ENCODE measurements around the gene TREH.

Gene TREH

GRCh38 chr11:118645066-118645715 is 34.3 kb downstream of the TREH start:
- no peak for DNase-seq

GRCh38 chr11:118644496-118644895 is 35.0 kb downstream of the TREH start:
- DNase-seq, result no peak

GRCh38 chr11:118643995-118644345 is 35.5 kb downstream of the TREH start:
- no peak for DNase-seq

GRCh38 chr11:118643142-118643994 is 36.1 kb downstream of the TREH start:
- DNase-seq, result no peak

GRCh38 chr11:118641397-118642019 is 37.9 kb downstream of the TREH start:
- no peak for DNase-seq

- no peak for DNase-seq
These were observed 38.9 kb downstream of the TREH start for GRCh38 chr11:118640332-118641154.

- DNase-seq, result no peak
These were observed 39.6 kb downstream of the TREH start for GRCh38 chr11:118639899-118640298.

GRCh38 chr11:118638726-118639125 is 40.7 kb downstream of the TREH start:
- DNase-seq, result no peak

GRCh38 chr11:118636569-118637290 is 42.7 kb downstream of the TREH start:
- no peak for DNase-seq

GRCh38 chr11:118635642-118636041 is 43.8 kb downstream of the TREH start:
- no peak for DNase-seq

GRCh38 chr11:118635237-118635591 is 44.2 kb downstream of the TREH start:
- no peak for DNase-seq

- DNase-seq, result no peak
These were observed 44.8 kb downstream of the TREH start for GRCh38 chr11:118634431-118635236.

- no peak for DNase-seq
These were observed 45.5 kb downstream of the TREH start for GRCh38 chr11:118633979-118634378.

- no peak for DNase-seq
These were observed 46.1 kb downstream of the TREH start for GRCh38 chr11:118633319-118633690.

- no peak for DNase-seq
These were observed 46.7 kb downstream of the TREH start for GRCh38 chr11:118632577-118633318.

GRCh38 chr11:118631142-118631909 is 48.1 kb downstream of the TREH start:
- DNase-seq, result no peak

- no peak for DNase-seq
These were observed 49.4 kb downstream of the TREH start for GRCh38 chr11:118629761-118630661.

- DNase-seq, result no peak
These were observed 50.4 kb downstream of the TREH start for GRCh38 chr11:118628861-118629549.

All from activated CD4-positive, CD25-positive, alpha-beta regulatory T cell treated with anti-CD3 and anti-CD28 coated beads, Interleukin-2, amount 50 U/mL, for 72 hours (primary cell).